IMR-90 (cell line): ENCODE data around the gene MAN1C1. TPM values are rescaled to one million over a fixed set of nuclear protein-coding genes. Genes with fewer than 3 reads are reported as not detected.

ENCODE experiments used
- ATAC-seq: fragments of 200-7000 bp; cut with Tn5 transposase; 2 replicates; pipeline ENCODE4 v1.9.1; 2020; ENCODE audit warnings: low read depth, mild to moderate bottlenecking, moderate library complexity
- BruUV-seq: library from RNA; stranded (reverse); fragments of 400-500 nt; replicated peaks from 2 replicates; lab custom pipeline; 2021; lab: Mats Ljungman, UMichigan
- CTCF ChIA-PET: fragments of 300-600 bp; formaldehyde crosslinking; extraction: SDS; loops from one replicate; lab custom pipeline; 2021; ENCODE audit warnings: antibody characterized with exemption; lab: Yijun Ruan, JAX
- POLR2A ChIA-PET: fragments of 300-600 bp; sonication (Branson Sonifier 250); formaldehyde crosslinking; loops from one replicate; lab custom pipeline; 2022; ENCODE audit warnings: antibody characterized with exemption; ENCODE audit not compliant: unreplicated experiment; lab: Charles Lee
- DNase-seq: peaks from one replicate; pipeline ENCODE4 v3.0.0; 2013
- H2AFZ ChIP-seq: replicated peaks from 2 replicates; pipeline ENCODE3; 2013; ENCODE audit warnings: low read length, mild to moderate bottlenecking; ENCODE audit not compliant: poor library complexity
- H2AK5ac ChIP-seq: 2 replicates; pipeline ENCODE4 v1.6.1; 2013; ENCODE audit warnings: low read depth, low read length, inconsistent platforms
- H2AK9ac ChIP-seq: replicated peaks from 2 replicates; pipeline ENCODE3; 2013; ENCODE audit warnings: mild to moderate bottlenecking, low read depth, low read length, moderate library complexity; ENCODE audit not compliant: poor library complexity
- H2BK120ac ChIP-seq: 2 replicates; pipeline ENCODE4 v1.6.1; 2013; ENCODE audit warnings: low read depth, low read length, inconsistent platforms
- H2BK15ac ChIP-seq: 3 replicates; pipeline ENCODE4 v1.6.1; 2013; ENCODE audit warnings: low read depth, low read length, inconsistent platforms
- H2BK20ac ChIP-seq: 2 replicates; pipeline ENCODE4 v1.6.1; 2013; ENCODE audit warnings: low read depth, mild to moderate bottlenecking, inconsistent platforms, low read length, moderate library complexity
- H2BK5ac ChIP-seq: 2 replicates; pipeline ENCODE4 v1.6.1; 2013; ENCODE audit warnings: mild to moderate bottlenecking, low read depth, low read length, inconsistent platforms; ENCODE audit not compliant: poor library complexity, severe bottlenecking
- H3K14ac ChIP-seq: replicated peaks from 2 replicates; pipeline ENCODE4 v1.6.1; 2013; ENCODE audit warnings: low read depth, low read length, inconsistent platforms
- H3K18ac ChIP-seq: 2 replicates; pipeline ENCODE4 v1.6.1; 2013; ENCODE audit warnings: low read depth, low read length, control low read depth
- H3K23ac ChIP-seq: 2 replicates; pipeline ENCODE4 v1.6.1; 2013; ENCODE audit warnings: low read depth, low read length, inconsistent platforms
- H3K27ac ChIP-seq: 2 replicates; pipeline ENCODE4 v1.5.1; 2013; ENCODE audit warnings: mild to moderate bottlenecking, control low read depth, low read length; ENCODE audit not compliant: insufficient read depth
- H3K27me3 ChIP-seq: 2 replicates; pipeline ENCODE4 v1.6.1; 2013; ENCODE audit warnings: low read length; ENCODE audit not compliant: control insufficient read depth, insufficient read depth
- H3K36me3 ChIP-seq: 2 replicates; pipeline ENCODE4 v1.6.1; 2013; ENCODE audit warnings: low read length, mixed read lengths; ENCODE audit not compliant: control insufficient read depth, insufficient read depth
- H3K4ac ChIP-seq: 2 replicates; pipeline ENCODE4 v1.6.1; 2013; ENCODE audit warnings: low read depth, low read length, inconsistent platforms
- H3K4me1 ChIP-seq: 2 replicates; pipeline ENCODE4 v1.6.1; 2013; ENCODE audit warnings: low read length, mixed read lengths; ENCODE audit not compliant: control insufficient read depth, insufficient read depth
- H3K4me2 ChIP-seq: 2 replicates; pipeline ENCODE4 v1.6.1; 2013; ENCODE audit warnings: low read depth, mild to moderate bottlenecking, control low read depth, low read length, moderate library complexity
- H3K4me3 ChIP-seq: 2 replicates; pipeline ENCODE4 v1.5.1; 2013; ENCODE audit warnings: low read depth, mild to moderate bottlenecking, control low read depth, low read length, moderate library complexity; ENCODE audit not compliant: insufficient read depth
- H3K56ac ChIP-seq: 2 replicates; pipeline ENCODE4 v1.6.1; 2013; ENCODE audit warnings: low read length, inconsistent platforms; ENCODE audit not compliant: insufficient read depth; ENCODE audit errors: extremely low read depth
- H3K79me1 ChIP-seq, 2 experiments: 2 replicates each; pipeline ENCODE4 v1.6.1; 2013; ENCODE audit warnings: low read length in 2 of 2, inconsistent platforms in 1 of 2, low read depth in 1 of 2
- H3K9ac ChIP-seq: 2 replicates; pipeline ENCODE4 v1.6.1; 2013; ENCODE audit warnings: low read depth, low read length, control low read depth
- H3K9me1 ChIP-seq: 2 replicates; pipeline ENCODE4 v1.6.1; 2013; ENCODE audit warnings: low read length, inconsistent platforms; ENCODE audit not compliant: insufficient read depth
- H3K9me3 ChIP-seq: 2 replicates; pipeline ENCODE4 v1.6.1; 2013; ENCODE audit warnings: low read length; ENCODE audit not compliant: control insufficient read depth, insufficient read depth
- H4K20me1 ChIP-seq: 2 replicates; pipeline ENCODE4 v1.6.1; 2013; ENCODE audit warnings: low read length, inconsistent platforms; ENCODE audit not compliant: insufficient read depth
- H4K5ac ChIP-seq: 2 replicates; pipeline ENCODE4 v1.6.1; 2013; ENCODE audit warnings: mild to moderate bottlenecking, low read depth, low read length, control low read depth
- H4K8ac ChIP-seq, 2 experiments: 2 replicates each; pipeline ENCODE4 v1.6.1; 2013; ENCODE audit warnings: low read depth in 2 of 2, low read length in 2 of 2, control low read depth in 1 of 2, inconsistent platforms in 1 of 2
- H4K91ac ChIP-seq: 2 replicates; pipeline ENCODE4 v1.6.1; 2013; ENCODE audit warnings: low read depth, low read length, inconsistent platforms; ENCODE audit not compliant: insufficient read depth
- BHLHE40 ChIP-seq: fragments of 150-350 bp; IDR thresholded peaks from 2 replicates; pipeline ENCODE4 v1.6.1; 2016; ENCODE audit warnings: mild to moderate bottlenecking, low read depth, low read length
- CEBPB ChIP-seq: IDR thresholded peaks from 2 replicates; pipeline ENCODE4 v1.6.1; 2012; ENCODE audit warnings: low read depth, low read length, improper control_type of control experiment
- CHD1 ChIP-seq: IDR thresholded peaks from 2 replicates; pipeline ENCODE4 v1.6.1; 2012; ENCODE audit warnings: low read depth, low read length, improper control_type of control experiment
- FOS ChIP-seq: fragments of 150-350 bp; IDR thresholded peaks from 2 replicates; pipeline ENCODE4 v1.6.1; 2016; ENCODE audit warnings: low read depth, low read length
- MAFK ChIP-seq: IDR thresholded peaks from 2 replicates; pipeline ENCODE4 v1.6.1; 2012; ENCODE audit warnings: low read depth, low read length, improper control_type of control experiment
- MAZ ChIP-seq: IDR thresholded peaks from 2 replicates; pipeline ENCODE4 v1.6.1; 2012; ENCODE audit warnings: low read depth, mild to moderate bottlenecking, low read length, improper control_type of control experiment, moderate library complexity, borderline replicate concordance
- MXI1 ChIP-seq: IDR thresholded peaks from 2 replicates; pipeline ENCODE4 v1.6.1; 2012; ENCODE audit warnings: low read depth, mild to moderate bottlenecking, low read length, moderate library complexity, borderline replicate concordance
- NFE2L2 ChIP-seq: fragments of 150-350 bp; IDR thresholded peaks from 2 replicates; pipeline ENCODE4 v1.6.1; 2016; ENCODE audit warnings: low read depth, mild to moderate bottlenecking, low read length
- POLR2A ChIP-seq: IDR thresholded peaks from 2 replicates; pipeline ENCODE4 v1.6.1; 2012; ENCODE audit warnings: mild to moderate bottlenecking, low read depth, low read length
- RAD21 ChIP-seq: IDR thresholded peaks from 2 replicates; pipeline ENCODE4 v1.6.1; 2012; ENCODE audit warnings: low read length, improper control_type of control experiment
- RCOR1 ChIP-seq: IDR thresholded peaks from 2 replicates; pipeline ENCODE4 v1.6.1; 2012; ENCODE audit warnings: mild to moderate bottlenecking, low read length, improper control_type of control experiment; ENCODE audit not compliant: insufficient replicate concordance
- RFX5 ChIP-seq: IDR thresholded peaks from 2 replicates; pipeline ENCODE4 v1.8.0; 2012; ENCODE audit warnings: low read depth, mild to moderate bottlenecking, low read length, moderate library complexity
- SMC3 ChIP-seq: fragments of 150-350 bp; IDR thresholded peaks from 2 replicates; pipeline ENCODE4 v1.6.1; 2016; ENCODE audit warnings: low read depth, mild to moderate bottlenecking, antibody characterized with exemption, low read length, moderate library complexity
- WGBS, 2 experiments: methylation state at CpG; one replicate each; pipeline versions ENCODE4 v1.1.5 to v1.1.7; 2013; ENCODE audit warnings: missing lambda C conversion rate in 2 of 2; ENCODE audit not compliant: insufficient read length in 1 of 2; ENCODE audit errors: extremely low coverage in 2 of 2; 5-methylcytosine and 5-hydroxymethylcytosine counted together
- dilution Hi-C: fragments of 300-500 bp; cut with HindIII; formaldehyde crosslinking; loops from one replicate; pipeline ENCODE4 v1.14.3; 2018; ENCODE audit warnings: low sequenced_read_pairs; ENCODE audit not compliant: unreplicated experiment
- in situ Hi-C: fragments of 300-500 bp; cut with MboI; formaldehyde crosslinking; loops from 3 replicates; pipeline ENCODE4 v1.14.3; 2019; ENCODE audit warnings: low sequenced_read_pairs, inconsistent platforms, mixed read lengths
- intact Hi-C: fragments of 100-400 bp; cut with micrococcal nuclease; formaldehyde crosslinking; loops from 2 replicates; pipeline ENCODE4 v1.10.0; 2022
- polyA plus RNA-seq, 3 experiments: library from polyadenylated mRNA; depleted of rRNA; stranded (reverse); fragments of >200 nt; gene quantifications; 2 replicates each; pipeline ENCODE4 v1.2.3, GENCODE V29; 2012; ENCODE audit warnings: low replicate concordance in 1 of 3
- total RNA-seq: library from RNA; depleted of rRNA; stranded (reverse); fragments of >200 nt; gene quantifications from 2 replicates; pipeline ENCODE4 v1.2.3, GENCODE V29; 2012
- TF ChIP-seq, protein P1 (sequence below): fragments of 150-350 bp; IDR thresholded peaks from 2 replicates; pipeline ENCODE4 v1.6.1; 2016; ENCODE audit warnings: low read depth, mild to moderate bottlenecking, low read length, moderate library complexity, borderline replicate concordance
- TF ChIP-seq, protein P2 (sequence below): fragments of 150-350 bp; IDR thresholded peaks from 2 replicates; pipeline ENCODE4 v1.6.1; 2017; ENCODE audit warnings: mild to moderate bottlenecking, antibody characterized with exemption, low read length, low read depth
- TF ChIP-seq, protein P3 (sequence below): conservative IDR thresholded peaks from 2 replicates; pipeline ENCODE4 v1.5.1; 2012; ENCODE audit warnings: mild to moderate bottlenecking, low read depth, low read length, improper control_type of control experiment

Gene MAN1C1
- total and polyA plus RNA-seq, 2 of the 4 experiments (the other 2 are of a cell fraction): 3.2 to 11.3 TPM

DNA sequence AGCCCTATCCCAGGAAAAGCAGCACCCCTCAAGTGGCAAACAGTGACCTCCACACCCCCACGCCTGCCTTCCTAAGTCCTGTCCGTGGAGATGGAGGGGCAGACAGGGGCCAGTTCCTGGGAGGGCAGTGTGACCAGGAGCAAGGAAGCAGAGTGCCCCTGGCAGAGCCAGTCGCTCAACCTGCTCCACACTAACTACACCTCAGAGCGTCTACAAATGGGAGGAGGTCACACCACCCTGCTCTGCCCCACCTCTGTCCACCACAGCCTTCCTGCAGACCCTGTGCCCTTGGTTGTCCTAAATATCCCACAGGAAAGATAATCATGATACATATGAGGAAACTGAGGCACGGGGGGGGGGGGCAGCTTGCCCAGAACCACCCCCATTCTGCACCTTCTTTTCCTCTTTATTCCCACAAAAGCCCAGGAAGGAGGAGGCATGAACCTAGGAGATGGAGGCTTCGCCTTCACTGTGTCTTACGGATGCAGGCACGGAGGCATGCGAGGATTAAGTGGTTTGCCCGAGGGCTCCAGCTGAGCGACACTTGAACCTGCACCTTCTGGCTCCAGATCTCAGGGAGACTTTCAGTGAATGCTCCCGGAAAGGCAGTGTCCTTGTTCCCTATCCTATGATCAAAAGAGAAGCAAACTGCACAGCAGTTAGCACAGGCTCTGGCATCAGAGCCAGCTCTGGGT lies 140.7 kb downstream of the MAN1C1 start:
- Histone ChIP-seq H3K14ac (no peak overlapping the region), H4K8ac (no peak overlapping the region), H4K20me1 (no peaks in the 10 kb centered on the region), H4K5ac (no peak overlapping the region), H3K9me3 (no peaks in the 10 kb centered on the region), H3K56ac (no peak overlapping the region), H2BK5ac (no peak overlapping the region), H3K27me3 (no peaks in the 10 kb centered on the region), H2BK20ac (no peak overlapping the region), H2BK120ac (no peak overlapping the region), H3K9ac (no peak overlapping the region), H2BK15ac (no peak overlapping the region), H2AFZ (no peak overlapping the region), H3K23ac (no peak overlapping the region), H3K36me3 (peaks cover 30% of the 10 kb centered on the region; the same call in 1 of the 2 replicates), H3K9me1 (no peaks in the 10 kb centered on the region; the same call in 1 of the 2 replicates), H2AK5ac (no peak overlapping the region), H3K4me3 (no peak overlapping the region), H3K4me2 (no peak overlapping the region), H3K4ac (no peak overlapping the region), H4K91ac (no peak overlapping the region), H2AK9ac (no peak overlapping the region), H3K79me1 (no peaks in the 10 kb centered on the region), H3K4me1 (no peaks in the 10 kb centered on the region), H3K27ac (no peak overlapping the region), H3K18ac (no peak overlapping the region)
- ChIA-PET CTCF (interaction anchor here (0.6 kb wide), 1 partner anchor 149 kb away, joined by 3 read pairs; no protein-coding TSS in a partner anchor), POLR2A (no interaction called here)
- DNase-seq (no peak), ATAC-seq (no peak)
- intact Hi-C loops (no loop called here), dilution Hi-C loops (no loop called here), in situ Hi-C loops (no loop called here)
- TF ChIP-seq MAZ (no peak), MXI1 (no peak), POLR2A (no peak), FOS (no peak), CEBPB (no peak), BHLHE40 (no peak), MAFK (no peak), SMC3 (no peak), RAD21 (no peak), RFX5 (no peak), CHD1 (no peak), RCOR1 (no peak), NFE2L2 (no peak)
- TF ChIP-seq, protein P1, sequence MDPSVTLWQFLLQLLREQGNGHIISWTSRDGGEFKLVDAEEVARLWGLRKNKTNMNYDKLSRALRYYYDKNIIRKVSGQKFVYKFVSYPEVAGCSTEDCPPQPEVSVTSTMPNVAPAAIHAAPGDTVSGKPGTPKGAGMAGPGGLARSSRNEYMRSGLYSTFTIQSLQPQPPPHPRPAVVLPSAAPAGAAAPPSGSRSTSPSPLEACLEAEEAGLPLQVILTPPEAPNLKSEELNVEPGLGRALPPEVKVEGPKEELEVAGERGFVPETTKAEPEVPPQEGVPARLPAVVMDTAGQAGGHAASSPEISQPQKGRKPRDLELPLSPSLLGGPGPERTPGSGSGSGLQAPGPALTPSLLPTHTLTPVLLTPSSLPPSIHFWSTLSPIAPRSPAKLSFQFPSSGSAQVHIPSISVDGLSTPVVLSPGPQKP: no peak
- TF ChIP-seq, protein P2, sequence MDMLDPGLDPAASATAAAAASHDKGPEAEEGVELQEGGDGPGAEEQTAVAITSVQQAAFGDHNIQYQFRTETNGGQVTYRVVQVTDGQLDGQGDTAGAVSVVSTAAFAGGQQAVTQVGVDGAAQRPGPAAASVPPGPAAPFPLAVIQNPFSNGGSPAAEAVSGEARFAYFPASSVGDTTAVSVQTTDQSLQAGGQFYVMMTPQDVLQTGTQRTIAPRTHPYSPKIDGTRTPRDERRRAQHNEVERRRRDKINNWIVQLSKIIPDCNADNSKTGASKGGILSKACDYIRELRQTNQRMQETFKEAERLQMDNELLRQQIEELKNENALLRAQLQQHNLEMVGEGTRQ: no peak
- TF ChIP-seq, protein P3, sequence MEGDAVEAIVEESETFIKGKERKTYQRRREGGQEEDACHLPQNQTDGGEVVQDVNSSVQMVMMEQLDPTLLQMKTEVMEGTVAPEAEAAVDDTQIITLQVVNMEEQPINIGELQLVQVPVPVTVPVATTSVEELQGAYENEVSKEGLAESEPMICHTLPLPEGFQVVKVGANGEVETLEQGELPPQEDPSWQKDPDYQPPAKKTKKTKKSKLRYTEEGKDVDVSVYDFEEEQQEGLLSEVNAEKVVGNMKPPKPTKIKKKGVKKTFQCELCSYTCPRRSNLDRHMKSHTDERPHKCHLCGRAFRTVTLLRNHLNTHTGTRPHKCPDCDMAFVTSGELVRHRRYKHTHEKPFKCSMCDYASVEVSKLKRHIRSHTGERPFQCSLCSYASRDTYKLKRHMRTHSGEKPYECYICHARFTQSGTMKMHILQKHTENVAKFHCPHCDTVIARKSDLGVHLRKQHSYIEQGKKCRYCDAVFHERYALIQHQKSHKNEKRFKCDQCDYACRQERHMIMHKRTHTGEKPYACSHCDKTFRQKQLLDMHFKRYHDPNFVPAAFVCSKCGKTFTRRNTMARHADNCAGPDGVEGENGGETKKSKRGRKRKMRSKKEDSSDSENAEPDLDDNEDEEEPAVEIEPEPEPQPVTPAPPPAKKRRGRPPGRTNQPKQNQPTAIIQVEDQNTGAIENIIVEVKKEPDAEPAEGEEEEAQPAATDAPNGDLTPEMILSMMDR: no peak
- 77% methylated on average over 6 of the region's 12 CpGs; no CpG with 5 or more reads in 1 of the 2 experiments for WGBS, 2 experiments
- no TSS peak for BruUV-seq
